T-helper 2 cell (primary cell): ENCODE results near the gene DIPK1A.
A peak's percentile ranks its signal among the peaks of the same experiment; 100 is the strongest.
"Not testable (repeated sequence)": the region's sequence is repeated elsewhere in the genome, so short reads cannot be mapped to it uniquely, and the experiment has no call there.

ENCODE experiments used
- DNase-seq, 5 experiments: peaks; one replicate each; pipeline versions ENCODE4 v3.0.0 to v3.0.0-alpha.2; 2012 to 2022

The DIPK1A gene

GRCh38 chr1:92980732-92981647 is 19.7 kb upstream of the DIPK1A start:
- DNase-seq = peak in 3 of 5 experiments; percentile 51 to 97 (median 82)

- DNase-seq = peak in 1 of 5 experiments; percentile 87
Observed at GRCh38 chr1:92975551-92976232, 14.4 kb upstream of the DIPK1A start.

GRCh38 chr1:92974112-92974511 is 12.8 kb upstream of the DIPK1A start:
- DNase-seq = not testable (repeated sequence)

DNA sequence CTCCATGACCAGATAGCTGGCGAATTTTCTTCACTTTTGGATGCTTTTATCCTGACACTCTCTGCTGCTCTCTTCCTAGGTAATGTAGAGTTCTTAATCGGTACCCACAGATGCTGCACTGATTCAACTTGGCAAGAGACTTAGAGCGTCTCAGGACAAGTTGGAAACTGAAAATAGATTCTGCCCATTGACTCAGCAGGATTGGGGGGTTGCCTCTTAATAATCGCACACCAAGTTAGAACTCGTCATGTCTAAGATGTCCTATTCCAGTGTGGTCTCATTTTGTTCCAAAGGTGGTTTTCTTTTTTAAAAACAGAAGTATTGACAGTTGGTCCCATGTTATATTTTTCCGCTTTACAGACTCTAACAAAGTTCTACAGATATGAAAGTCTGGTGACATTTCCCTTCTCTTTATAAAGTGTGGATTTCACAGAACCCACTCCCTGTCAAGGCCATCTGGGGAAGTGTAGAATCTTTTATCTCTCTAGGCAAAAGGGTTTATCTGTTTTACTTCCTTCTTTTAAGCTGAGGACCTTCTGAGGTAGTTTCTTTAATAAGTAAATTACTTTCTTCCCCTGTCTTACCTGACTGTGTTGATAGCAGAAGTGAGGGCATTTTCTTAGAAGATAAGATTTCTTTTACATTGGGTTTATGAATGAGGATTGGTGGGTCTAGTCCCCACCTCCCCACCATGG is 12.1 kb upstream of the DIPK1A start:
- DNase-seq = peak in 1 of 5 experiments; percentile 71

GRCh38 chr1:92972409-92973129 is 11.3 kb upstream of the DIPK1A start:
- no peak for DNase-seq

DNA sequence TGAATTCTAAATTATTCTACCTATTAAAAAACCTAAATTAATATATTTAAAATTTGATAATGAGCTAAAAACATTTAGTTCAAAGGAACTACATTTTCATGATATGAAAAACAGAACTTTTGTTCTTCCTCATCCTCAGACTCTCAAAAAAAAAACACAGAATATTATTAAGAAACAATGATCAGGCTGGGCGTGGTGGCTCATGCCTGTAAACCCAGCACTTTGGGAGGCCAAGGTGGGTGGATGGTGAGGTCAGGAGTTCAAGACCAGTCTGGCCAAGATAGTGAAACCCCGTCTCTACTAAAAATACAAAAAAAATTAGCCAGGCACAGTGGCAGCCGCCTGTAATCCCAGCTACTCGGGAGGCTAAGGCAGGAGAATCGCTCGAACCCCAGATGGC is 10.7 kb upstream of the DIPK1A start:
- DNase-seq = not testable (repeated sequence)

GRCh38 chr1:92970990-92971689 is 9.9 kb upstream of the DIPK1A start:
- no peak for DNase-seq

- no peak for DNase-seq
Observed at GRCh38 chr1:92969517-92969916, 8.3 kb upstream of the DIPK1A start.

DNA sequence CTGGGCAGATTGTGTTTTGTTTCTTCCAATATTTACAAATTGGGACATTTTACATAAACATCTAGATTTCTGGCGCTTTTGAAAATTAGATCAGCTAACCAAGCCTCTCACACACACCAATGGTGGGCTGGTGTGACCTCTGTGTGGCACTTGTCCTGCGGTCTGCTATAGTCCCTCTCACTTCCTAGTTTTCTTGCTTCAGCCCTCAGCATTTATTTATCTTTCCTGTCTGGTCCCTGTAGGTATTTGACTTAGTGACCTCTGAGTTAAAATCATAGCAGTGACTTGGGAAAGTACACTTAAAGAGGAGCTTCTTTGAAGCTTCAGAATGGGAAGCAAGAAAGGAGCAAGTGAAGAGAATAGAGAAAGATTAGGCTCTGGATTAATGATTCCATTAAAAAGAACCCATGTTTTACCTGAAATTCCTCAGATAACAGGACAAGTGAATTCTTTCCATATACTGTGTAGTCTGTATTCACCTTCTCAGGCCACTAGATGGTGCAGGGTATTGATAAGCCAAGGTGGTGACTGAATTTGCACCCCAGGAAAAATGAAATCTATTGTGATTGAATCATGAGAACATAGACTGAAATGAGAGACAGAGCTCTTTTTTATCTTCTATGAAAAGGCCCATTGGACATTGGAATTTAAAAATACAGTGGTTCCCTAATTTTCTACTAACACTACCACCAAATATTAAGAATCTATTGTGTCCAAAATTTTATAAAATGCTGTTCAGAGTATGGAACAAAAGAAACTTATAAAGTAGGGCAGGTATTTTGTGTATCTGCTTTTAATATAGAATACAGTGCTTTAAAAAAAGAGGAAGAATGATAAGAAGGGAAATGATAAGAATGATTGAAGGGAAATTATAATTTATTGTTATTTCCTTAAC is 7.1 kb upstream of the DIPK1A start:
- DNase-seq = peak in 2 of 5 experiments; percentile 26 to 69

- DNase-seq = peak in 3 of 5 experiments; percentile 36 to 76 (median 62)
Observed at GRCh38 chr1:92964998-92965397, 3.7 kb upstream of the DIPK1A start.

DNA sequence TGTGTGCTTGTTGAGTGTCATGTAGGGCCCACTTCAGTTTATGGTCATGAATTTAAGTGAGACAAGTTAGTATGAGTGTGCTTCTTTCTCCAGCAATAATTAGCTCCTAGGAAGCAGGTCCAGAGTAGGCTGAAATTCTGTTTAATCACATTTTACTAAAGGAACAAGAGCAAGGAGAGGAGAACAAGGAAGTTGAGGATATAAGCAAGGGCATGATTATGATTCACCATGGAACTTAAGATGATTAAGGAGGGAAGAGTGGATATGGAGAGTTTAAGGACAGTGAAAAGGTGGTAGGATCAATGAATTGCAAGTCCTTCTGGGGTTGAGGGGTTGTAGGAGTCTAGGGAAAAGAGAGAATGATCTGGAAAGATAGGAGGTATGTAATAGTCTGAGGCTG is 3.1 kb upstream of the DIPK1A start:
- DNase-seq = no peak

GRCh38 chr1:92961896-92962752 is 862 bp upstream of the DIPK1A start:
- DNase-seq = peak; percentile 23 to 95 (median 65)

GRCh38 chr1:92960395-92961130 is 699 bp downstream of the DIPK1A start:
- peak in 4 of 5 experiments; percentile 47 to 90 (median 58) for DNase-seq

- no peak for DNase-seq
Observed at GRCh38 chr1:92958203-92958970, 2.9 kb downstream of the DIPK1A start.

GRCh38 chr1:92957030-92957734 is 4.1 kb downstream of the DIPK1A start:
- DNase-seq = peak in 1 of 5 experiments; percentile 82

GRCh38 chr1:92956254-92957029 is 4.8 kb downstream of the DIPK1A start:
- DNase-seq = peak in 1 of 5 experiments; percentile 51

GRCh38 chr1:92953491-92953890 is 7.8 kb downstream of the DIPK1A start:
- peak in 2 of 5 experiments; percentile 18 to 91 for DNase-seq
